Ramos (cell line): Measurements from ENCODE around the gene PACRG.

Experiments
- in situ Hi-C: fragments of 300-500 bp; cut with MboI; formaldehyde crosslinking; loops from one replicate; pipeline ENCODE4 v1.14.3; 2022; ENCODE audit warnings: low sequenced_read_pairs; ENCODE audit not compliant: unreplicated experiment

The PACRG gene

DNA sequence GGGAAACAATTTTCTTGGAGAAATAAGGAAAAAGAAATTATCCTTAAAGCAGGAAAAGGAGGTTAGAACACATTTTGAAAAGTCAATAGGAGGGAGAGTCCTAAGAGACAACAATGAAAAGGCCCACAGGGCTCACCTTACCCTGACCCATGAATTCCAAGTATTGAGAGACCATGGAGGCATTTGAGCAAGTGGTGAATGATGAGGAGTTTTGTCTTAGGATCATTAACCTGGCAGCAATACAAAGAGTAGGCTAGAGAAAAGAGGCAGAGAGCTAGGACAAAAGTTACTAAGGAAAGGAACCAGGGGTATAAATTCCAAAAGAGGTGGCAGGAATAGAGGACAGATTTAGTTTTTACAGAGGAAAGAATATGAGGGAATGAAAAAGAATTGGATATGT lies 44.7 kb downstream of the PACRG start:
- in situ Hi-C loops: no loop called here

DNA sequence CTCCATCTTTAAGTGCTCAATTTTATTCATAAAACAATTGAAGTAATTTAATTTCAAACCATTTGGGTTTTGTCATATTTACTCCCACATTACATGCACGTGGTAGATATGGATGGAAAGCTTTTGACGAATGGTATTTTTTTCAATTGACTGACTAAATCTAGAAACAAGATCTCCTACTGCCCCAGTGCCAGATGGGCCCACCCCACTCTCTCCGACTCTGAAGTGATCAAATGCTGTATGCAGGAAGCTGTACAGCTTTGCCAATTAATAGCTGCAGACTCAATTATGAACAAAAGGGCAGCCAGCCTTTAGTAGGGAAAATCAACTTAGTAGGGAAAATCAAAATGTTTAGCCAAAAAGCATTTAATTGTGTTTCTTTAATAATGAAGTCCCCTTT lies 46.2 kb downstream of the PACRG start:
- in situ Hi-C loops: no loop called here

DNA sequence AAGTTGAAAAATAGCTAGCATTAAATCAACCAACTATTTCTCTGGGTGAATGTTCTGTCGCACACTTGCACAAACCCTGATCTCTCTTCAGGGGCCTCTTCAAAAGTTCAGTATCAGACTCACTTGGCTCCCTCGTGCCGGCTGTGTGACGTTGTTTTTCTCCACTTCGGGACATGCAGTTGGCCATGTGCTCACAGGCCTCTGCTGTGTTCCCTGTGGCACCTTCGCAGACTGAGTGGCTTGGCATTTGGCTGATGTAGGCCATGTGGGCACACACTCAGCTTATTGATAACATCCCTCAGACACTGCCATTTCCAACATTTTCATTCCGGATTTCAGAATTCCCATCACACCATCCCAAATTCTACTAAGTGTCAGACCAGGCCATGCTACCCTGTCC lies 49.3 kb downstream of the PACRG start:
- in situ Hi-C loops: no loop called here

GRCh38 chr6:162778603-162779002 lies 50.8 kb downstream of the PACRG start:
- in situ Hi-C loops: no loop called here

DNA sequence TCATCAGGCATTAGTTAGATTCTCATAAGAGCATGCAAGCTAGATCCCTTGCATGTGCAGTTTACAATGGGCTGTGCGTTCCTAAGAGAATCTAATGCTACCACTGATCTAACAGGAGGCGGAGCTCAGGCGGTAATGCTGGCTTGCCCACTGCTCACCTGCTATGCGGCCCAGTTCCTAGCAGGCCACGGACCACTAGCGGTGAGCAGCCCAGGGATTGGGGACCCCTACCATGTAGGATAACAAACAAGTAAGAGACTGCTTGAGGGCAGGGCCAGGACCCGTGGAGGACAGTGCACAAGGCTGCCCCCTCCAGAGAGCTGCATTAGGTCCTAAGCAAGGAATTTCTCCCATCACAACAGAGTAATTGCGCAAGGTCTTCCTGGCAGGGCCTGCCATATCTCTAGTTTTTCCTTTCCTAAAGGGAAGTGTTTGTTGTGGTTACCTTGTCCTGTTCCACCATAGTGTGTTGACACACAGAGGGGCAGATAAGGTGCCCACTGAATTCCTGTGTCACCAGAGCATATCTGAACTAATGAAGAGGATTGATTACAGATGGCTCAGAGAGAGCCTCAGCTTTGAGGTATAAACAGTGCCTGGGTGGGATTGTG lies 58.0 kb downstream of the PACRG start:
- in situ Hi-C loops: no loop called here

GRCh38 chr6:162798546-162799266 lies 70.9 kb downstream of the PACRG start:
- in situ Hi-C loops: no loop called here

GRCh38 chr6:162814426-162814973 lies 86.7 kb downstream of the PACRG start:
- in situ Hi-C loops: no loop called here

GRCh38 chr6:162817196-162817595 lies 89.4 kb downstream of the PACRG start:
- in situ Hi-C loops: no loop called here

- in situ Hi-C loops: no loop called here
Observed at GRCh38 chr6:162819284-162819683, 91.5 kb downstream of the PACRG start.

DNA sequence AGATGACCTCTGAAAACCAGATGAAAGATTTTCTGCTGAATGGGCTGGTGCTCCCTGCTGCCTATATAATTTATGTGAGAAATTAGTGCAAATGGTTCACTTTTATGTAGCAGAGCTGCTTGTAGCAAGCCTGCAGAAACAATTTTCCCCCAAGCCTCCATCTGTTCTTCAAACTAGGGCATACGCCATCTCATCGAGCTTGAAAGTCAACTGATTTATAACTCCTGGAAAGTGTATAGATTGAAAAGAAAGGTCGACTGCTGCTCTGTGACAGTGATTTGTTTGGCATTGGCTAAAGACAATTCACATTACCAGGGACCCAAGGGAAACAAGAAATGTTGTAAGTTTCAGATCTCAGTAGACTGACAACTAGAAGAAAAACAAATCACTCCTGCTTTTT lies 93.3 kb downstream of the PACRG start:
- in situ Hi-C loops: no loop called here

GRCh38 chr6:162825597-162825996 lies 97.8 kb downstream of the PACRG start:
- in situ Hi-C loops: no loop called here

- in situ Hi-C loops: no loop called here
Observed at GRCh38 chr6:162829013-162829742, 101.4 kb downstream of the PACRG start.

DNA sequence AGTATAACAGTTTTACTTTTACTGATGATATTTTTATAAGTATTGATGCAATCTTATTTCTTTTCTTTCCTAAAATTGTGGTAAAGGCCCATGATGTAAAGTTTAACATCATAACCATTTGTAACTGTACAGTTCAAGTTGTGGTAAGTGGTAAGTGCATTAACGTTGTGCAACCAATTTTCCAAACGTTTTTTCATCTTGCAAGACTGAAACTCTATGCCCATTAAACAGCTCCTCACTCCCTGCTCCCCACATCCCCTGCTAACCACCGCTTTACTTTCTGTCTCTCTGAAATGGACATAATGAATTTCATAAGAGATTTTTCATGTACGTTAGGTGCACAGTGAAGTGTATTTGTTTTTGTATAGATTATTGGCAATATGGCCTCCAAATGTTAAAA lies 106.0 kb downstream of the PACRG start:
- in situ Hi-C loops: no loop called here

DNA sequence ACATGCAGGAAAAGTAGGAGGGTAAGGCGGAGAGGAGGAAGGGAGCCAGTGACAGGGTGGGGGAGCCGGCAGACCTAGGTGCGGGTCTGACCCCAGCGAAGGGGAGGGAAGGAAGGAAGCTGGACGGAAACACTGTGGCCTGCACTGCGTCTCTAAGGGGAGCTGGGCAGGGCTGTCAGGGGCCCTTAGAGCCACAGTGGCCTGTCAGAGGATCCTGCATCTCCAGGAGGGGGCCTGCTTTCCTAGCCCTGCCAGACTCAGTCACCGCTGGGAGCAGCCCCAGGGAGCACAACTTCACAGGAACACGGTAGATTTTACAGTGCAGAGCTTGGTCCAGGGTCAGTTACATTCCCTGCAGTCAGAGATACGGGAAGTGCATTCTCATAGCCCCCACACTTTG lies 118.2 kb downstream of the PACRG start:
- in situ Hi-C loops: no loop called here

DNA sequence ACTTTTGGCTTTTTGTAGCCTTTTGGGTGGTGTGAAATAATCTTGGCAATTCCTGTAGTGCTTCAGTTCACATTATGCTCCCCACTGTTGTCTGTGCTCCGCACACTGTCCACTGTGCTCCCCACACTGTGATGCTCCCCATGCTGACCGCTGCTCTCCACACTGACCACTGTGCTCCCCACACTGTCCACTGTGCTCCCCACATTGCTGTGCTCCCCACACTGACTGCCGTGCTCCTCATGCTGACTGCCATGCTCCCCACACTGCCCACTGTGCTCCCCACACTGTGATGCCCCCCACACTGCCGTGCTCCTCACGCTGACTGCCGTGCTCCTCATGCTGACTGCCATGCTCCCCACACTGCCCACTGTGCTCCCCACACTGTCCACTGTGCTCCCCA lies 118.9 kb downstream of the PACRG start:
- in situ Hi-C loops: no loop called here

GRCh38 chr6:162849269-162849668 lies 121.5 kb downstream of the PACRG start:
- in situ Hi-C loops: no loop called here

DNA sequence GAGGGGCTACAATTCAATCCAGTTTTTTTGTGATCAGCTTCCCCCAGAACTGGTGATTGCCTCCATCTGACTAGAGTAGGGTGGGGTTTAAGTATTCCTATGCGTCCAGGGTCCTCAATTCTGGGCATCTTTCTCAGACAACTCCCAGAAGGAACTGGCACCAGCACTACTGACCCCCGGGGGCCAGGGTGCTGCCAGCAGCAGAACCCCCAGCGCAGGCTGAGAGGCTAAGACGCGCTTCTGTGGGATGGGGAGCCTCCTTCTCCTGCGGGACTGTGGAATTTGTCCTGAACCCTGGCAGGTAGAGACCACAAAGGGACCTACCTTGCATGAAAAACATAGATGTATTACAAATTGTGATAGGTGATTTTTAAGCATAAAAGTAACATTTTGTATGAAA lies 124.4 kb downstream of the PACRG start:
- in situ Hi-C loops: no loop called here

DNA sequence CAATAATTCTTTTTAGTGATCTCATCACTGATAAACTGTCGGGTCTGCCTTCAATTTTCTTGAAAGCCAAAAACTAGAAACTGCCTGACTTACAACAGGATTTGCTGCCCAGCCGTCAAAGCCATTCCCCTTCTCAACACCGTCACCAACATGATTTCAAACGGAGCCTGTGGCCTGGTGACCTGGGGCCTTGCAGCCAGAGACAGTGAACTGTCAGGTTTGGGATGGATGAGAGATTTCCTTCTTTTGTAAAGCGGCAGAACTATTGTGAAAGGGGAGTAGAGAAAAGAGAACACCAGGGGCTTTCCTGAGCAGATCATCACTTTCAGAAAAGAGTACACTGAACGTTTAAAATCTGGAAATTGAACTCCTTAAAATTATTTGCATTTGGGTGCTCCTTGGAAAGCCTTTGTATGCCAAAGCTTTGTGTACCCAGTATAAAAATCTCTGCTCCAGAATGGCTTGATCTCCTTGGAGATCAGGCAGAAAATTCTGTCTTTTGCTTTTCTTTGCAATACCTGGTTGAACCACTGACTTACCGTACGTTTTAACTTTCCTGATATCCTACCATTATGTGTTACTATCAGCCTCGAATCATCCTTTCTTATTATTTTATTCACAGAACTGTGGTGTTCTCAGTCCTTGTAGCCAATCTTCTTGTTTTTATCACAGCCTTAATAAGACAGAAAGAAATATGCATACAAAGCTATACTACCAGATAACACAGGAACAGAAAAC lies 125.2 kb downstream of the PACRG start:
- in situ Hi-C loops: no loop called here

- in situ Hi-C loops: no loop called here
Observed at GRCh38 chr6:162854228-162854627, 126.5 kb downstream of the PACRG start.

- in situ Hi-C loops: no loop called here
Observed at GRCh38 chr6:162854734-162855191, 127.0 kb downstream of the PACRG start.
